ENCODE measurements around the gene RIMBP3B.
"Not testable (repeated sequence)": the region's sequence is repeated elsewhere in the genome, so short reads cannot be mapped to it uniquely, and the experiment has no call there.

RIMBP3B gene

DNA sequence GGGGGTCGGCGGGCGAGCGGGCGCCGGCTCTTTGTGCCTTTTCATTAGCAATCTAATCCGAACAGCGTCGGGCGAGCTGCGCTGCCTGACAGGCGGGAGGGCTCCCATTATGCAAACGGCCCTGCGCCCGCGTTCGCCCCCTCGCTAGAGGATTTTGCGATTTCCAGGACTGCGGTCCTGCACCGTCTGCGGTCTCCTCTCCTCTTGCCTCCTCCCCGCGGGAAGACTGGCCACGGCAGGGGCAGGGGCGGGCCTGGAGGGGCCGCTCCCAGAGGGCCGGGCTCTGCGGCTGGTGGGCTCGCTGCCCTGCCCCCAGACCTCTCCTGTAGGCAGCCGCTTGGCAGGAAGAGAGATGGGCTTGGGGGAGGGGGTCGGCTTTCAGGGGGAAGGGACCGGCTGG lies 34.3 kb downstream of the RIMBP3B start:
- not testable (repeated sequence) for H3K4me3 ChIP-seq (ENCODE audit: low read depth, low read length)

DNA sequence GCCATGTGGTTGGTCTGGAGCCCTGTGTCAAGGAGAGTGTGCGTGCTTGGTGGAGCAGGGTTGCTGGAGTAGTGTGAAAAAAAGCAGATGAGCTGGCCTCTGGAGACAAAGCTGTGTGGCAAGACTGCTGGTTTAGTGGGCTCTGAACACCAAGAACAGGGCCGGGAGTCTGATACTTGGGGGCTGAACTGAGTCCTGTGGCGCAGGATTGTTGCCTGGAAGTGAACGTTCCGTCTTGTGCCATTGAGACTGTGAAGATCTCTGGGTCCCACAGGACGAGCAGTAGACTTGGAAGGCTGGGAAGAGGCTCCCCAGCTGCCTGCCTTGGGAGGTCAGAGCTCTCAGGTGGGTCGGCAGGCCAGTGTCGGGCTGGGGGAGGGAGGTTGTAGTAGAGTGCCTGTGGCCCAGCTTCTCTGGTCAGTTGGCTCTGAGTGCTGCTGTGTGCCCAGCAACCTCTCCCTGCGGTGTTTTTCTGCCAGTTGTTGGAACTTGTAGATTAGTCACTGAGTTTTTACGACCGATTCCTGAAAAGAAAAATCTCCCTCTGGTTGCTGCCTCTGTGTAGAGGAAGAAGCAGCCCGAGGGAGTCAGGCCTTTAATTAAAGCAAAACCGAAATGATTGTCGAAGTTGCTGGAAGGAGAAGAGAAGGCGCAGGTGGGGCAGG lies 35.6 kb downstream of the RIMBP3B start:
- H3K4me3 ChIP-seq (ENCODE audit: low read depth, low read length) = not testable (repeated sequence)

- H3K4me3 ChIP-seq (ENCODE audit: low read depth, low read length) = not testable (repeated sequence)
Measured at GRCh38 chr22:21420180-21420763, 36.7 kb downstream of the RIMBP3B start.

DNA sequence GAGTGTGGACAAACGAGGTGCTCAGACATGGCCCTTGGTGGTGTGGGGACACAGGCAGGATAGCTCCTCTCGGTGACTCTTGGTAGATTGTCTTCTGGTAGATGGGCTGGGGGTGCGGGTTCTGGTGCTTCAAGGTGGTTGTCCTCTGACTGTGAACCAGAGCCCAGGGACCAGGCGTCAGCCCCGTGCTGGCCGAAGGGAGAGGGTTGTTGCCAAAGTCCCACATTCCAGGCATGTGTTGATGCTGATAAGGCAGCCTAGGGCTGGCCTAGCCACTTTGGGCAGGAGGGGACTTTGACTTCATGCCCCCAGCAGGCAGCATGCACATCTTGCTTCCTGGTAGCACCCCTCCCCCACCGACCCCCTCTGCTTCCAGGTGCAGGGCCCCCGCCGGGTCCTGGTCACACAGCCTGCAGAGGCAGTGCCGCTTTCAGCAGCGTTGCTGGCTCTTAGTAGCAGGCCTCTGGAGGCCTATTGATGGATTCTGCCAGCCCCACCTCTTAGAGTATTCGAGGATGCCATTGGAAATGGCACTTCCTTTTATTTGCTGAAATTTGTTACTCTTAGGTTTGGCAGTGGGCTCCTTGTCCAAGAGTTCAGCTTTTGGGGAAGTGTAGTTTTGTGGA lies 40.6 kb downstream of the RIMBP3B start:
- H3K4me3 ChIP-seq (ENCODE audit: low read depth, low read length) = not testable (repeated sequence)

GRCh38 chr22:21434378-21435233 lies 51.1 kb downstream of the RIMBP3B start:
- not testable (repeated sequence) for H3K4me3 ChIP-seq (ENCODE audit: low read depth, low read length)

- not testable (repeated sequence) for H3K4me3 ChIP-seq (ENCODE audit: low read depth, low read length)
Measured at GRCh38 chr22:21435998-21436810, 52.7 kb downstream of the RIMBP3B start.

GRCh38 chr22:21438013-21438412 lies 54.5 kb downstream of the RIMBP3B start:
- not testable (repeated sequence) for H3K4me3 ChIP-seq (ENCODE audit: low read depth, low read length)

Measured in iPS-11a (cell line).